Testis (tissue), 3 donors: Measurements from ENCODE around the gene REL. TPM values are rescaled to one million over a fixed set of nuclear protein-coding genes. Genes with fewer than 3 reads are reported as not detected.
"Not testable (repeated sequence)": the region's sequence is repeated elsewhere in the genome, so short reads cannot be mapped to it uniquely, and the experiment has no call there.

Experiments used
- DNase-seq: peaks from one replicate; pipeline ENCODE4 v3.0.0-alpha.2; 2019
- H3K27ac ChIP-seq, 2 donors: fragments of 200-600 bp; sonication (generic); one replicate each; pipeline ENCODE4 v1.5.1; 2019
- H3K27me3 ChIP-seq: fragments of 200-600 bp; sonication (generic); one replicate; pipeline ENCODE4 v1.5.1; 2019
- H3K36me3 ChIP-seq: fragments of 200-600 bp; sonication (generic); one replicate; pipeline ENCODE4 v1.5.1; 2017; ENCODE audit warnings: low read depth; ENCODE audit errors: missing control alignments
- H3K4me1 ChIP-seq: fragments of 200-600 bp; sonication (generic); one replicate; pipeline ENCODE4 v1.5.1; 2019
- H3K4me3 ChIP-seq, 2 donors: fragments of 200-600 bp; sonication (generic); one replicate each; pipeline ENCODE4 v1.5.1; 2017 to 2019
- H3K9me3 ChIP-seq: fragments of 200-600 bp; sonication (generic); one replicate; pipeline ENCODE4 v1.5.1; 2017
- CTCF ChIP-seq, 3 experiments: fragments of 450-650 bp in 2 of 3; fragments of 200-600 bp in 1 of 3; sonication (generic) in 1 of 3; IDR thresholded peaks; one replicate each; pipeline ENCODE4 v1.5.1; 2016 to 2019; ENCODE audit warnings: antibody characterized with exemption in 3 of 3, mild to moderate bottlenecking in 2 of 3, moderate library complexity in 1 of 3
- POLR2A ChIP-seq: fragments of 450-650 bp; IDR thresholded peaks from one replicate; pipeline ENCODE4 v1.6.1; 2017; ENCODE audit warnings: antibody characterized with exemption, mild to moderate bottlenecking, moderate library complexity
- WGBS, 2 donors: methylation state at CpG; one replicate each; pipeline ENCODE4 v1.1.5; 2018; 5-methylcytosine and 5-hydroxymethylcytosine counted together
- intact Hi-C: fragments of 100-400 bp; cut with DNase I; formaldehyde crosslinking; loops from one replicate; pipeline ENCODE4 v1.15.1; 2023; ENCODE audit warnings: low total_unique reads
- polyA plus RNA-seq: library from polyadenylated mRNA; stranded (reverse); fragments of 350-450 nt; fragmentation: Illumina TruSeq; extraction: RNeasy Lipid Tissue Mini Kit (QIAGEN cat#74804); gene quantifications from one replicate; pipeline ENCODE4 v1.2.3, GENCODE V29; 2014; ENCODE audit warnings: low read depth, low replicate concordance; ENCODE audit not compliant: insufficient read depth
- total RNA-seq, 2 donors: library from RNA; depleted of rRNA; stranded (reverse); fragments of >200 nt; gene quantifications; one replicate each; pipeline ENCODE4 v1.2.3, GENCODE V29; 2016

REL gene
- total and polyA plus RNA-seq, 3 donors from 2014 or later: 4.3 to 33.7 (median 30.5) TPM

DNA sequence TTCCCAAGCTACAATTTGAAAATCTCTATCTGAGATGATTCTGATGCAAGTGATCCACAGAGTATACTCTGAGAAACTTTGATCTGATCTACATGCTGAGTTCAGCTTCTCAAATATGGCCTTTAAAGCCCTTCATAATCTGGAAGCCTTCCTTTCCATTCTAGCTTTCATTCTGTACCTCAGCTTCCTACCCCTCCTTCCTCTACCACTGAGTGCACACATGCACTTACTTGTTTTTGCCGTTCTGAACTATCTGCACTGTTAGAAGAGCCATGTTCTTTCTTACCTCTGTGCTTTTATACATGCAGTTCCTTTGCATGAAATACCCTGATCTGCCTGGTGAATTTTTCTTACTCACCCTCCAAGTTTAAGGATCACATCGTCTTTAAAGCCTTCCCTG lies 25.0 kb downstream of the REL start:
- WGBS, 2 donors: 84 to 92% methylated on average over 2 of the region's 2 CpGs

DNA sequence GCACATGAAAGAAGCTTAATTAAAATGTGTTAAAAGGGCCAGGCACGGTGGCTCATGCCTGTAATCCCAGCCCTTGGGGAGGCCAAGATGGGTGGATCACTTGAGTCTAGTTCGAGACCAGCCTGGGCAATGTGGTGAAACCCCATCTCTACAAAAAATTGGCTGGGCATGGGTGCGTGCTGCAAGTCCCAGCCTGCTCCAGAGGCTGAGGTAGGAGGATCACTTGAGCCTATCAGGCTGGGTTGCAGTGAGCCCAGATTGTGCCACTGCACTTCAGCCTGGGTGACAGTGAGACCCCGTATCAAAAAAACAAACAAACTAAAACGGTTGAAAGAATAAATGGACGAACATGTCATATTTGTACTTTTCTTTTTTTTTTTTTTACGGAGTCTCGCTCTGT lies 26.0 kb downstream of the REL start:
- no peak overlapping the region for H3K27ac ChIP-seq
- intact Hi-C loops: no loop called here
- H3K27me3 ChIP-seq: no peaks in the 10 kb centered on the region
- no peaks in the 10 kb centered on the region for H3K9me3 ChIP-seq
- DNase-seq: no peak
- no peak overlapping the region for H3K4me3 ChIP-seq
- TF ChIP-seq CTCF (IDR thresholded peaks at IDR 0.05): no peak
- no peak for TF ChIP-seq POLR2A
- WGBS, 2 donors: 88 to 96% methylated on average over 8 of the region's 8 CpGs
- no peaks in the 10 kb centered on the region for H3K36me3 ChIP-seq
- no peaks in the 10 kb centered on the region for H3K4me1 ChIP-seq

More for the DNA sequence above, 25.0 kb downstream of the REL start:
- no peak for DNase-seq
- no peaks in the 10 kb centered on the region for H3K4me1 ChIP-seq
- H3K27ac ChIP-seq: no peak overlapping the region
- no peaks in the 10 kb centered on the region for H3K9me3 ChIP-seq
- H3K27me3 ChIP-seq: no peaks in the 10 kb centered on the region
- TF ChIP-seq POLR2A (no peak), CTCF (IDR thresholded peaks at IDR 0.05) (no peak)
- H3K4me3 ChIP-seq: no peak overlapping the region
- intact Hi-C loops: no loop called here
- H3K36me3 ChIP-seq: no peaks in the 10 kb centered on the region

DNA sequence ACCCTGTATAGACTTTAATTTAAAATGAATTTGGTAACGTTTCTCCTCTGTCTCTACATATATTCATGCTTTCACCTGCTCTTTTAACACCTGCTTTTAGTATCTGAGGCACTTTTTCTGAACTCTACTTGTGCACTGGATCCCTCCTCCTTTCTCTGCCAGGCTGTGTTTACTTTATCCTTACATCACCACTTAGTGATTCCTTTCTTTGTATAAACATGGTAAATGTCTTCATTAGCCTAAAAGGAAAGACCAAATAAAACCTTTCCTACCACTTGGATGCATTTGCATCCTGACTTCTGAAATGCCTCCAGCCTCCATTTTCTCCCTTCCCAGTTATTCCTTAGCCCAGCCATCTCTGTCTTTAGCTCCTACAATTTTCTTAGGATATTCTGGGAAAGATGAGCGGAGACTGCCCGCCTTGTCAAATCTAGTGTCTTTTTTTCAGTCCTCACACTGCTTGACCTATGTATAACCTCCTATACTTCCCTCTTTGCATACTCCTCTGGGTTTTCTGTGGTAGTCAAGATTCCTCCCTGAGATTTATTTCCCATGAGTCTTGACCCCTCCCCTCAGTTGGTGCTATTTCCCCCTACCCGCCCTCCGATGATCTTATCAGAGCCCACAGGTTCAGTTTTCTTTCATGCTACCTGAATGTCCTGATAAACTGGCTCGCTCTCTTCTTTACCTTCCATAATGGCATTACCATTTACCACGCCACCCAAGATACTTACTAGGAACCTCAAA lies 44.8 kb downstream of the REL start:
- 79 to 88% methylated on average over 7 of the region's 7 CpGs for WGBS, 2 donors
- Histone ChIP-seq H3K27me3 (no peaks in the 10 kb centered on the region), H3K4me1 (no peaks in the 10 kb centered on the region), H3K27ac (no peak overlapping the region), H3K4me3 (no peak overlapping the region), H3K9me3 (no peaks in the 10 kb centered on the region), H3K36me3 (no peaks in the 10 kb centered on the region)
- no peak for DNase-seq
- TF ChIP-seq POLR2A: no peak
- no peak for TF ChIP-seq CTCF (IDR thresholded peaks at IDR 0.05)
- intact Hi-C loops: no loop called here

- Histone ChIP-seq H3K9me3 (no peaks in the 10 kb centered on the region), H3K27ac (no peak overlapping the region), H3K36me3 (no peaks in the 10 kb centered on the region), H3K4me3 (no peak overlapping the region), H3K27me3 (no peaks in the 10 kb centered on the region), H3K4me1 (no peaks in the 10 kb centered on the region)
- intact Hi-C loops: no loop called here
- WGBS, 2 donors: 86 to 88% methylated on average over 3 of the region's 3 CpGs
- TF ChIP-seq CTCF (IDR thresholded peaks at IDR 0.05): no peak
- TF ChIP-seq POLR2A: no peak
- no peak for DNase-seq
These were observed 45.6 kb downstream of the REL start for GRCh38 chr2:60926741-60927552.

GRCh38 chr2:60932061-60932460 lies 50.7 kb downstream of the REL start:
- H3K27ac ChIP-seq, H3K4me1 ChIP-seq, H3K9me3 ChIP-seq, DNase-seq, intact Hi-C loops, H3K36me3 ChIP-seq, H3K4me3 ChIP-seq, H3K27me3 ChIP-seq: not testable (repeated sequence)
- 97 to 99% methylated on average over 5 of the region's 5 CpGs for WGBS, 2 donors
